HG02678 (cell line): ENCODE results near the gene SERBP1.
"Not testable (repeated sequence)": the region's sequence is repeated elsewhere in the genome, so short reads cannot be mapped to it uniquely, and the experiment has no call there.

Source experiments
- ATAC-seq: cut with Tn5 transposase; IDR thresholded peaks from one replicate; pipeline ENCODE4 v1.9.1; 2021; ENCODE audit warnings: mild to moderate bottlenecking, moderate library complexity; ENCODE audit not compliant: unreplicated experiment

The SERBP1 gene

DNA sequence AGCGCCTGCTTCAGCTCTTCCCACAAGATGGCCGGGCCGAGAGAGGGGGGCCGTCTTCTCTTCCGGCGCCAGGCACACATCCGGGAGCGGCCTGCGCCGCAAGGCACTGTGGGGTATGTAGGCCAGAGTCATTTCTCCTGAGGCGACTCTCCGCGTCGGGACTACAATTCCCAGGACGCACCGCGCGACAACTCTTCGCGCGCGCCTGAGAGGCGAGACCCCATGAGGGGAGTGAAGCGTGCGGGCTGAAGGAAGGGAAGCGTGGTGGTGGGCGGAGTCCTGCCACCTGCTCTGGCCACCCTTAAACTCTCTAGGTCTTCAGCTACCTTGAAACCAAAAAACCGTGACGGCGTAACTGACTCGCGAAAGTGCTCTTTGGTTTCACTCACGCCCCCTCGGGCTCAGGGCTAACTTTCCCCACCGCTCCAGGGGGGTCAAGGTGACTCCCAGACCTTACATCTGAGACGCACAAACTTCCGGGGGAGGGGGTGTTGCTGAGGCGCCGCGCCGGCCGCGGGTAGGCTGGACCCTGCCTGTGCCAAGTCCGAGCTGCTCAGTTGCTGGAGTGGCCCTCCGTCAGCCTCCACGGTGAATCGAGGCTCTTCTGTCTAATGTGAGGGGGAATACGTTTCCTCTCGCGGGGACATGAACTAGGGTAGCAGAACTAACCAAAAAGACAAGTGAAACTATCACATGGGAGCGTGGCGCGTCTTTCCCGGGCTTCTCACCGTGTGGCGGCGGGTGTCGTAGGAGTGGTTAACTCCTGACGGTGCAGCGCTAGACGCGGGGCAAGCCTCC, at the start of gene SERBP1:
Gene SERBP1 (minus strand): TSS at position 45 of the 798 bp plus-strand sequence. CDS start 102 bp downstream, outside the sequence.
- ATAC-seq = peak; percentile 85

DNA sequence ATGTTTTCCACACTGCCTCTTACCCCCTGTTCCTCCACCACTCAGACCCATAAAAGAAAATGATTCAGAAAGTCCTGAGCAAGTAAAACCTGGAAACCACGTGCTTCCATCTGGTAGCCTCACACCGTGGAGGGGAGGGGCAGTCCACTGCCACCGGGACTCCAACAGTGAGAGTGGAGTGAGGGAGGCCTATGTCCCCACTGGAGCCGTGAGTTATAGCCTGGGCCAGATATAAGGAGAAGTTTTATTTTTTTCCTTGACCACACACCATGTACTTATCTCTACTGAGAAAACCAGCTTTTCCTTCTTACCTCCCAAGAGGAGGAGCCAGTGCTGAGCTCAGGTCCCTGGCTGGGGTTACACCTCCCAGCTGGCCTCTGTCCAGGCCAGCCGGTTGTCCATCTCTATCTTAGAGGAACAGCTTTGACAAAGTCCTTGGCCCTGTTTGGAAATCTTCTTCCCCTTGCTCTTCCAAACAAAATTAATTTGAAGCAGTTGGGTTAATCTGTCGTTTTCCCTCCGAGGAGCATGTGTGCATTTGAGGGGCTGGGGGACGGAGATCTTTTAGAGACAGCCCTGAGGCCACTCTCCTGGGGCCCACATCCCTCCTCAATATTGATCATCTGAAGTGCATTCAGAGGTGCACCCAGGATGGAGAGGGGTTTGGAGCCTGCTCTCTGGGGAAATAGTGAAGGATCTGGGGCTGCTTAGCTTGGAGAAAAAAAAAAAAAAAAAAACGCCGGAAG, 49.1 kb upstream of the SERBP1 start:
- ATAC-seq = no peak

DNA sequence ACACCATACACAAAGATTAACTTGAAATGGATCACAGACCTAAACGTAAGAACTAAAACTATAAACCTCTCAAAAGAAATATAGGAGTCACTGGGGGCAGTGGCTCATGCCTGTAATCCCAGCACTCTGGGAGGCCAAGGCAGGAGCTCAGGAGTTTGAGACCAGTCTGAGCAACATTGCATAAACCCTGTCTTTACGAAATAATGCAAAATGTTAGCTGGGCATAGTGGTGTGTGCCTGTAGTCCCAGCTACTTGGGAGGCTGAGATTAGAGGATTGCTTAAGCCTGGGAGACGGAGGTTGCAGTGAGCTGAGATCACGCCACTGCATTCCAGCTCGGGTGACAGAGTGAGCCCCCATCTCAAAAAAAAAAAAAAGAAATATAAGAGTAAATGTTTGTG, 46.7 kb upstream of the SERBP1 start:
- no peak for ATAC-seq

DNA sequence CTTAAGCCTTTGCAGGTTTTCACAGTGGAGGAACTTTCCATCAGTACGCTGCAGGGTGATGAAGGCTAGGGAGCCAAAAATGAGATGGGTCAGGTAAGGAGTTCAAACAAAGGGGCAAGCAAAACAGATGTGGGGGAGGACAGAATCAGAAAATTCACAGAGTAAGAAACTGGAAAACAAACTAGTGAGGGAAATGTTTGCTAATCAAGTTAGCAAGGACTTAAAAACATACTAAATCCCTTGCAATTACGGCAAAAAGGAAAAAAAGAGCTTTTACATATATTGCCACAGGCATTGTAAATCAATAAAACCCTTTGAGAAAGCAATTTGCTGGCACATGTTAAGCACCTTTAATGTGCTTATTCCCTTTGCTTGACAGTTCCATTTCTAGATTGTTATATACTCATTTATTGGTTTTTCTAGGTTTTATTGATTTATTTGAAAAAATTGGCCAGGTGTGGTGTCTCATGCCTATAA, 45.8 kb upstream of the SERBP1 start:
- no peak for ATAC-seq

DNA sequence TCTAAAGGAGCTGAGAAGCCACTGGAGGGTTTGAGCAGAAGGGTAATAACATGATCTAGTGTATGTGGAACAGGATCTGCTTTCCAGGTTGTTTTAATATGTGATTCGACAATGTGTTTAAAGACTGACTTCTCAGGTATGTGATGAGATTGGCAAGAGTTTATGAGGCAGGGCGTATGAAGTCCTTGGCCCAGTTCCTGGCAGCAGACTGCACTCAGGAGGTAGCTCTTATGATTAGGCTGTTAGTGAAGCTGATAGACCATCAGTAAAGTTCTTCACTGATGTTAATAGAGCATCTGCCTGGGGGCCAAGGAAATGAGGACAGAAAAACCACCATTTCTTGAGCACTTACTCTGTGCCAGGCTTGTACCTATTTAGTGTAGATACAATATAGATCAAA, 41.9 kb upstream of the SERBP1 start:
- ATAC-seq = no peak

DNA sequence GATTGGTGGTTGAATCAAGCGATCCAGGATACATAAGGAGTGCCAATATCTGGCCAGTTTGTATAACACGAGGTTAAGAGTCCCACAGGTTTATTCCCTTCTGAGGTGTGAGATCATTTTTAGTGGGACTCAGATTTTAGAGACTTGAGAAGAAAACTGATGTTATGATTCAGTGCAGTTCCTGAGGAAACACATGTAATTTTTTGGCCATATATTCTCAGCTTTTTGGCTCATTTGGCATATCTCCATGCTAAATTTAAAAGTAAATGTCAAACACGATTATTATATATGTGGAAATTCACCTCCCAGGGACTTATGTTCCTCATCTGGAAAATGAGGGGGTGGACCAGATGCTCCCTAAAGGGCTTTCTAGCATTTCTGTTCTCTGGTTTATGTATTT, 39.2 kb upstream of the SERBP1 start:
- ATAC-seq = no peak

DNA sequence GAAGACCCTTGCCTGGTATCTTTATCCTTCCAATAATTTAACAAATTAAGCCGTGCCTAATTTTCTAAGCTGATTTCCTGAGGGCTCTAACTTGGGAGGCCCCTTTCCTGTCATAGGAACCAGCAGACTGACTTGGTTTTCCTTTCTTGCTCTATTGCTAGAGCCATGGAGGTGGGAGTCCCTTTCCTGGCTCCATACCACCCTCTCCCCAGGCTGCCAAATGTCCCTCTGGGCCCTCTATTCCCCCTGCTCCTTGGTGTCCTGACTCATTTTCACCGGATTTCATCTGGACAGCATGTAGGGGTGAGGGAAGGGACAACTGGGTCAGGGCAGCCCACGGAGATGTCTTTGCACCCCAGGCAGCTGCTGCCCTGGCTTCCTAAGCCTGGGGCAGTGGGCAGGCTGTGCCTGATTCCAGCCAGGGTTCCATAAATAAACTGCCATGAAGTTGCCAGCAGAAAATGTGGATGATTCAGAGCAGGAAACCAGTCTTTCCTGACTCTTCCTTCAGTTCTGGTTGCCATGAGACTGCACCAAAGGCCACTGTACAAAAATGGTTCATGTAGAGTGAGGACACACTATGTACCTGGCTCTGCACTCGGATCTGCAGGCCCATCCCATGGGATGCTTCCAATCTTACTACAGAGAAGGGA, 38.0 kb upstream of the SERBP1 start:
- no peak for ATAC-seq

DNA sequence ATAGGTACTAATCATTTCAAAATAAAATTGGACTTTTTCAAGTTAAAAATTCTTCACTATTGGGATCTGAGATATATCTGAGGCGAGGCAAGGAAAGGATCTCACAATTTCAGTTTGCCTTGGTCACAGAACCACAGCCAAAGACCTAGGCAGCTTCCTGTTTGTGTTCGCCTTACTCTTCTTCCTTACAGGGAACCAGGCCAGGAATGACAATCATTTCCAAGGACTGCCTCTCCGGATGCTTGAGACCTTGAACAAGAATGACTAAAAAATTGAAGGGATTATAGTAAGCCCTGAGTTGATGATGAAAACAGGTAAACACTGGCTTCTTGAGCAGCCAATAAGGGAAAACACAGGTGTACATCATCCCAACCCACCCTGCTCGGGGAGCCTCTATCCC, 35.2 kb upstream of the SERBP1 start:
- no peak for ATAC-seq

DNA sequence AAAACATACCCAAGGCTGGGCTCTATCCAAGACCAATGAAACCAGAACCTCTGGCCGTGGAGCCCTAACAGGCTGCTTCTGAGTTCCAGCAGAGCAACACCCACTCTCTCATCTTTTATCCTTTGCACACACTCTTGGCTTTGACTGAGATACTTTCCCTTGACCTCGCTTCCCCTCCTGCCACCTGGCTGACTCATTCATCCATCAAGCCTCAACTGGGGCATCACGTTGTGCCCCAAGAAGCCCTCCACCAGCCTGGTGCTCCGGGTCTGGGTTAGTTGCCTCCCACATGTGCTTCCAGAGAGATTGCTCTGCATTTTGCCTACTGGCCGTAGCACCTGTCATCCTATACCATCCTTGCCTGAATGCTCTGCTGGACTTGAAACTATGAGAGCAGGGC, 34.5 kb upstream of the SERBP1 start:
- ATAC-seq = no peak

DNA sequence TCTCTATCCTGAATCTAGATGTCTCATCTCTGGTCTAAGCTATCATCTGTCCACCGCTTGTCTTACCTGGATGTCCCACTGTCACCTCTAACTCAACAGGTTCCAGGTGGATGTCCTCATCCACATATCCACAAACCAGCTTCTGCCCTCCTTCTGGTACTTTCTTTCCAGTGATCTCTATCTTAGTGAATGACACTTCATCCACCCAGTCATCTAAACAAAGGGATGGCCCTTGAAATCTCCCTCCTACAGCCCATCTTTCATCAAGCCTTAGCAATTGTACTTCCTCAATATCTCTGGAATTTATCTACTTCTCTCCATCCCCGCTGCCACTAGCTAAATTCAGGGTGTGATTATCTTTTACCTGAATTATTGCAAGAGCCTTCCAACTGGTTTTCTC, 33.9 kb upstream of the SERBP1 start:
- no peak for ATAC-seq

DNA sequence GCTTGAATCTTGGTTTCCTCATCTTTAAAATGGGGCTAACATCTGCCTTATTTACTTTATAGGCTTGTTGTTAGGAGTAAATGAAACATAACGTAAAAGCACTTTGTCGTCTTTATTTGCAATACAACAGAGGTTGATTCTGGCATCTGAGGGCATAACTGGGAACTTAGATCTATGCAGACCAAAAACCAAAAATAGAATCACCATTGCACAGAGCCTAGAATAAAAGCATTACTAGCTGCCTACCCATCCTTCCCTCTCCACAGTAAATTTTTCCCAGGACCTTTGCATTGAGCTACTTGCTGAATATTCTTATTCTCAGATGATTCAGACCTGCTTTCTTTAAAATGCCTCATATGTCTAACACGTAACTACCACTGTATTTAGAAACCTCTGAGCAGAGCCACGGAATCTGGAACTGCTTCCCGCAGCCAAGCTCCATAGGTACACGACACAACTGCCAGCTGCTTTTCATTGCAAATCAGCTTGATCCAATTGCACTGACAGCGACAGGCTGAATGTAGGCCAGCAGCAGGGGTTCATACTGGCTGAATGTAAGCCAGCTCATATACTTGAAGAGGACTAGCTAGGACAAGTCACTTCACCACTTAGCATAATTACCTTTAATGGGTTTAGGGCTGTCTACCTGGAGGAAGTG, 33.2 kb upstream of the SERBP1 start:
- no peak for ATAC-seq

DNA sequence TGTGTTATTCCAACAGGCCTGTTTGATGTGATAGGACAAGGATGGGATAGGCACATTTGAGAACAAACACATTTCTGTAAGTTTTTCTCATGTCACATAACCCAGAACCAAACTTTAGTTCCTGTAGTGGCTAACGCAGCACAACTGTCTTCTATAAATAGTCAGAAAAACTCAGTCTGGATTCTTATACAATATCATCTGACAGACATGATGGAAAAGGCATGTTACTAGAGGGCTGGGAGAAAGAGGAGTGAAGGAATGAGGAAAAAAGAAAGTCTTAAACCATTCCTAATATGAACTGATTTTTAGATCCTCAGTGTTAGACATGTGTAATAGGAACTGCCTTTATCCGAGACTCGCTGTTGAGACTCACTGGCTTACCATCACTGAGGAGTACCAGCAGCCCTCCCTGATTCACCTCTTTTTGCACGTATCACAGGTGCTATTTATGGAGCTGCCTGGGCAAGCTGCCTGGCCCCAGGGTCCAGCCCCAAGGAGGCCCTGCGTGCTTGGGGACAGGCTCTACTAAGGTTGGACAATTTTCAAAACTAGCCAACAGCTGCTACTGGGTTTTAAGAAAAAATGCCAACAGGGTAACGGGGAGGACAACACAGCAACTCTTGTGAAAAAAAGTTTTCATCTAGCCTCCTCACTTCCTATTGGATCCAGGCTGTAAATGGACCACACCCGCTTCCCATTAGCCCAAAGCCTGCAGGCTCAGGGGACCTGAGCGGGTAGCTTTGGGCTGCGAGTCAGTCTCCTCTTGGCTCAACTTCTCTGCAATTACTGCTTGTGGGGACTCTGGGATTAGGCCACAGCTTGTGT, 30.7 kb upstream of the SERBP1 start:
- ATAC-seq = no peak

DNA sequence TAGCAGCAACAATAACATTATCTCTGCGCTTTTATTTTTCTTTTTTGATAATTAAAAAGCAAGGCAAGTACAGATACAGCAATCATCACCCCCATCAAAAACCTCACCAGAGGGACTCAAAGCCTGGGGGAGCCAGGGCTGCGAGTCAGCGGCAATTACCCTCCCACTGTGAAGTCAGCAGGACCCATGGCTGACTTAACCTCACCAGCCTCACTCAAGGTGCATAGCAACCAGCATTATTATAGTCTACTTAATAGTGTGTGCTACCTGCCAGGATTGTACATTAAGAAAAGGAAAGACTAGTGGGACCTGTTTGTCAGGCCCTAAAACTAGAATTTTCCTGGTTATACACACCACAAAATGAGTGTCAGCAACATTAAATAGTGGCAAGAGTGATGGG, 28.9 kb upstream of the SERBP1 start:
- ATAC-seq = no peak

DNA sequence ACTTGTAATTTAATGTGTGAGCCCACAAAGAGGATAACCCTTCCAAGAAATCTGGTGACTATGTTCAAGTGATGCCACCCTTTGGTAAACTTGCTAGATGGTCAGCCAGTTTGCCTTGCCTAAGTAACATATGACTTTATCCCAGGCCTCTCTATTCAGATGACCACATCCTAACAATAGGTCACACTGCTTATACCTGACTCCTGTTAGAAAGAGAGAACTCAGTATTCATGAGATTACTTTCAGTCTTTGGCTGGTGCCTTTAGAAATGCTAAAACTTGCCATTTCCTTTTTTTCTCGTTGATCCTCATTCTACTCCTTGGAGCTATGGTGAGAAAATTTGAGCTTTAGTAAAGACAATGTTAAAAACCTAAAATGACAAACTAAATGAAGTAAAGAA, 28.5 kb upstream of the SERBP1 start:
- ATAC-seq = no peak

DNA sequence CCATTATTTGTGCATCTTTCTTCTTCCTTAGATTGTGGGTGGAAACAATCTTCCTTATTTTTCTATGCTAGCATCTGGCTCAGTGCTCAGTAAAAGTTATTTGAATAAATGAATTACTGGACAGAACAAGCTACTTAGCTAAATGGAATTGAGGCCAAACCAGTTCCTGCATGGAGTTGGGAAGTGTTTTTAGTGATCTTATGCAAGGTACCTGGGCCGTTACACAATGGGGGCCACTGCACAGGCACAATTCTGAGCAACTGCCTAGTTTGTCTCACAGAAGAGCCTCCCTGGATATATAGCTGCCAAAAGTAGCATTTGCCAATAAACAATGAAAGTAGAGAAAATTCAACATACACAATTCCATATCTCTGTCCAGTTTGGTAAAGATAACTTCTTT, 27.0 kb upstream of the SERBP1 start:
- no peak for ATAC-seq

DNA sequence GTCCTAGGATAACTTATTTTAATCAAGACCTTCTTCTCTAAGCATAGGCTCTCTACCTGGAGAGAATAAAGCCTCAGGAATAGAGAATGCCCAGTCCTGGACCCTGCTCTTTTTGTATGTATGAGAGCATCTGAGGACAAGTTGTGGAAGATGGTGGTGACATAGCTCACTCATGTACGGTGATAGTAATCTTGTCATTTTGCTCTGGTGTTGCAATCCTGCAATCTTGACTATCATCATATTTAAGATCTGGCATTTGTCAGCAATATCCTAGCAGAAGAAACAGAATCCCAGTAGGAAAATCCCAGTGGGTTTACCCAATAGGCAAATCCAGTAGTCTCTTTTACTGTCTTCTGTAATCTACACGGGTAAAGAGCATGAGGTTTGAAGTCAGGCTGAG, 21.6 kb upstream of the SERBP1 start:
- no peak for ATAC-seq

DNA sequence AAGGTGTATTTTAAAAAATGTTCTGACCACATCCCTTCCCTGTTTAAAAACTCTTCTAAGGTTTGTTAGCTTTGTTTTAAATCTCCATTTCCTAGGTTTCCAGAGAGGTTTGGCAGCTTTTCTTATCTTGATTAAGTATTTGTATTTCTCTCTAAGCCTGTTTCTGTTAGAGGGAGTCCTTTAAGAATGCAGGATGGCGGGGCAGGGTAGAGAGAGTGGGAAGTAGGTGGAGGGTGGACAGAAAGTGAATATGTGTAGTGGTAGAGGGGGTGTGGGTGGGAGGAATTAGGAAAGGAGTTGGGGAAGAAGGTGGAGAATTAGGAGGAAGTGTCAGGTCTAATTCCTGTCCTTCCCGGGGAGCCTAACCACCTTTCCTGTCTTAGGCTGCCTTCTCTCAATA, 21.2 kb upstream of the SERBP1 start:
- ATAC-seq = no peak

DNA sequence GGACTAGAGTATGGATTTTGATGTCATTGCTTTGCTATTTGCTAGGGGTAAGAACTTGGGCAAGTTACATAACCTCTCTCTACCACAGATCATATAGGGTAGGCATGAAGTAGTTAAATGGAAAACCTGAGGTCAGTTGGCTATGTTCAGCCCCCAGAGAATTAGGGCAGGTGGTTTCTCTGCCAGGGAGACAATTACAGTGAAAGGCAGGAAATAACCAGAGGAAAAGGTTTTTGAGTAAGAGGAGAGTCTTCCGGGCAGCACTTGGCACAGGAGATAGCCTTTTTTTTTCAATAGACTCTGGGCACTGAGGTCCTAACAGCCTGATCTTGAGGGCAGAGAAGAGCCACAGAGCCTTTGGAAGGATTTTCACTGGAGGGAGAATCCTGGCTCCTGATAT, 16.7 kb upstream of the SERBP1 start:
- ATAC-seq = no peak

DNA sequence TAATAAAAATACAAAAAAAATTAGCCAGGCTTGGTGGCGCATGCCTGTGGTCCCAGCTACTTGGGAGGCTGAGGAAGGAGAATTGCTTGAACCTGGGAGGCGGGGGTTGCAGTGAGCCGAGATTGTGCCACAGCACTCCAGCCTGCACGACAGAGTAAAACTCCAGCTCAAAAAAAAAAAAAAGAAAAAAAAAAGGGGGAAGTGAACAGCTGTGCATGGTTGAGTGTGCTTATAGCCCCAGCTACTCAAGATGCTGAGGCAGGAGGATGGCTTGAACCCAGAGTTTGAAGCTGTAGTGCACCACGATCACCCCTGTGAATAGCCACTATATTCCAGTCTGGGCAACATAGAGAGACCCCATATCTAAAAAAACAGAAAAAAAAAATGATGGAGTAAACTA, 15.8 kb upstream of the SERBP1 start:
- not testable (repeated sequence) for ATAC-seq

DNA sequence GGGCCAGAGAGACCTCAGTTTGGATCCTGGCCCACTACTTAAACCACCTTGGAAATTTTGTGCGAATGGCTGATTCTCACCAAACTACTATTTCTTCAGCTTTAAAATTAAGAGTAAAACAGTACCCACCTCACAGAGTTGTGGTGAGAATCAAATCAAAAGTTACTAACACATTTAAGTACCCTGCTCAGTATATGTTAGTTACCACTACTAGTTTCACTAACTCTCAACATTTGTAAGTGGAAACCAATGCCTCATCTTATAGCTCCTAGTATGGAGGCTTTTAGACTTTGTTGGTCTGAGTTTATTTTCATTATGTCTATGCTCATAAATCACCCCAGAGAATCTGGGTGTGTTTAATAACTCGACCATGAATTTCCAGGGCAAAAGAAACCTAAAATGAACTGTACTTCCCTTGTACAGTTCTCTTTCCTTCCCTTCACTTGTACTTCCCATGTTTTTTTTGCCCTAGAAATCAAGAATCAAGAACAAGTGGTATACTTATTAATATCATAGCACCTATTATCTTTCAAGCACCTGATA, 11.6 kb upstream of the SERBP1 start:
- no peak for ATAC-seq
